ENCODE data around the gene WWC2.

Gene WWC2

DNA sequence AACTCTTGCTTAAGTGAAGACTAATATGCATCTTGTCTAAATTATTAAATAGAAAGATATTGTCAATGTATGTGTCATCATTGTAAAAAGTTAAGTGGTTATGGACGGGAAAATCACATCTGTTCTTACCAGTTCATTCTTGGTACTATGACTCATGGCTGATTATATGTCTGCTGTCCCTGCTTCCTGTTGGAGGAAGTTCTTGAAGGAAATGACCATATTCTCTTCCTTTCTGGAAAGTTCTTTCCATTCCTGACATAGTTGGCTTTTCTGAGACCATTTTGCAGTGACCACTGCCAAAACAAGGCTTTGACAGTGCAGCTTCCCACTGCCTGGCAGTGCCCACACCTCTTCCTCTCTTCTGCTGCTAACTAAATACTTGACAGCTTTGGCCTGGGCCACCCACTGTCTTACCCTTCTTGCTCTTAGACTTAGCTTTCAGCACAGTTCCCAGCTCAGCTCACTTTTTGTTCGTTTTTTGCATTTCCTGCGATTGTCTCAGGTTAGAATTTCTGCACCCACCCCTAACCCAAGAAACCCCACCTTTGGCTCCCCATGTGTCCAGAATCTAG lies 236.4 kb downstream of the WWC2 start:
- no peak for DNase-seq

- DNase-seq, result no peak
Observed at GRCh38 chr4:183337349-183337748, 238.3 kb downstream of the WWC2 start.

- DNase-seq, result no peak
Observed at GRCh38 chr4:183337833-183338232, 238.8 kb downstream of the WWC2 start.

DNA sequence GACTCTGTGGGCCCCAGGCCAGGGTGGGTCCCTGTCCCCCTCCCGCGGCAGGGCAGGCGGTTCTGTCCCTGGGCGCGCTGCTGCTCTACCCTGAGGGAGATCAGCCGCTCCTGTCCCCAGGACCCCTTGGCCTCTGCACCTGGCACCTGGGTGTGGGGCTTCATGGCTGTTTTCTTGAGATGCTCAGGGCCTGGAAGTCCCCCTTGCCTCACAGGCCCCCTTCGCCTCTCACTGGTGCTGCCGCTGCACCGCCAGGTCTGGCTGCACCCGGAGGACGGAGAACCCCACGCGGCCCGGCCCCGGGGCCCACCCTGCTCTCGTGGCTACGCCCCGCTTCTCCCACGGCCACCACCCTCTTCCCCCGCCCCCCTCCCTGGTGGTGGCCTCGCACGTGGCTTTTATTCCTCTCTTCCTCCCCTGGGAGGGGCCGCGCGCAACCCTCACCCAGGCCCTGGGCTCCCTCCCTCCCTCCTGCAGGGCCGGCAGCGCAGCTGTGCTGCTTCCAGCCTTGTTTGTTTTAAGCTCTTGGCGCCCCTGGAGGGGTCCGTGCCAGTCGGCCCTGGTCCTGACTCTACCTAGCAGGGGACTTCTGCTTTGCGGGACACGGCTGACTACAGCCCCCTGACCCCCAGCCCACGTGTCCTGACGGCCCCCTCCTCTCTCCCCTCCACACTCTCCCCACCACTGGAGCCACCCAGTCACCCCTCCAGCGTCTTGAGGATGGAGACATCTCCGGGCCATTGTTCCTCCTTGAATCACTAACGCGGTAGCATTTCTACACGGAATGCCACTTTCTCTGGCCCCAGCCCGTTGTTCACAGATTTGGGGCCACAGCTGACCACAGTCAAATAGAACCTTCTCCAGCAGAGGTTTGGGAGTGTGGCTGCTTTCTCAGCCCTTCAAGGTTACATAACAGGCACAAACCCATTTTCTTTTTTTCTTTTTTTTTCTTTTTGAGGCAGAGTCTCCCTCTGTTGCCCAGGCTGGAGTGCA lies 243.8 kb downstream of the WWC2 start:
- no peak for DNase-seq

DNA sequence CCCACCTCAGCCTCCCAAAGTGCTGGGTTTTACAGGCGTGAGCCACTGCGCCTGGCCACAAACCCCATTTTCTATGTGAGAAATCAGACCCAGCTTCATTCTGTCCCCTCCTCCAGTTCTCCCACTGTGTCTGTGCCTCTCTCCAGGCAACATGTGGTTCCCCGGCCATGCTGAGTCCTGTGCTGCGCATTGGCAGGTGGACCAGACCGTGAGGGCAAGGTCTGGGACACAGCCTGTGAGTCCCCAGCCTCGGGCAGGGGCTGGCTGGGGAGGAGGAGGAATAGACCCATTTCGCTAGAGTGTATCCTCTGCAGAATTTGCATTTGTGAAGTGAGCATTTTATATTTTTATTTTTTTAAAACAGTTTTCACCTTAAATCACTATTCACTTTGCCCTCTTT lies 244.7 kb downstream of the WWC2 start:
- DNase-seq, result no peak

- no peak for DNase-seq
Observed at GRCh38 chr4:183344523-183345255, 245.6 kb downstream of the WWC2 start.

GRCh38 chr4:183345261-183345660 lies 246.2 kb downstream of the WWC2 start:
- DNase-seq, result no peak

DNA sequence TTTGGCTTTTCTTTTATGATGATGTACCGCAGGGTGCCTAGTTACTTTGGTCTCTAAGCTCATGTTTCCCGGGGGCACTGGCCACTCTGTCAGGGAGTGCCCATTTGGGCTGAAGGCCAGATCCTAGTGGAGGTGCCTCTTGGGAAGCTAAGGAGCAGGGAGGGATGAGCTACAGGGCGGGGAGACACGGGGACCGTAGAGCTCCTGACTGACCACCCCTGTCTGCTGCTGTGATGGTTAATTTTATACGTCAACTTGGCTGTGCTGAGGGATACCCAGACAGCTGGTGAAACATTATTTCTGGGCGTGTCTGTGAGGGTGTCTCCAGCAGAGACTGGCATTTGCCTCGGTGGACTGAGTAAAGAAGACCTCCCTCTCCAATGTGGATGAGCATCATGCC lies 248.1 kb downstream of the WWC2 start:
- DNase-seq, result no peak

DNA sequence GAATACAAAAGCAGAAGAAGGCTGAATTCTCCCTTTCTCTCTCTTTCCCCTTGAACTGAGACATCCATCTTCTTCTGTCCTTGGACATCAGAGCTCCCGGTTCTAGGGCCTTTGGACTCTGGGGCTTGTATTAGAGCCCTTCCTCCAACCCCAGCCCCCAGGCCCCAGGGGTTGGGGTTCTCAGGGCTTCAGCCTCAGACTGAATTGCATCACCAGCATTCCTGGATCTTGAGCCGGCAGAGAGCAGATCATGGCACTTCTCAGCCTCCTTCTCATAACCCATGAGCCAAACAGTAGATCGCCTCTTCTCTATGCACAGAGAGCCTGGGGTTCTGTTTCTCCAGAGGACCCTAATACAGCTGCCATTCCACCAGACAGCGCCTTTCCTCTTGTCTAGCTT lies 248.5 kb downstream of the WWC2 start:
- no peak for DNase-seq

DNA sequence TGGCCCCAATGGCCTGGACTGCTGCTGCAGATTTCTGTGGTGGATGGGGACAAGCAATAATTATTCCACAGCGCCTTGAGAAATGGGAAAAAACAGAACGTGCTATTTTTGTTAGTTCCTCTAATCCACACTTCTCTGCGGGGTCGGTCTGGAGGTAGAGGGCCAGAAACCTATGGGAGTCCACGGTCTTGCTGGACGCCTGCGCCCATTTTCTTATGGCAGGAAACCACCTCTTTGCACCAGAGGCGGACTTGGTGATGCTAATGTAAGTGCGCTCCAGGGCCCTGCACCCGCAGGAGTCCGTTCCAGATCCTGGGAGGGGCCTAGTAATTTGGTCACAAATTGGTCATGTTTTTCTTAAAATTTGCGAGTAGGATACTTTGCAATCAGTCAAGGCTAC lies 249.1 kb downstream of the WWC2 start:
- DNase-seq, result no peak

DNA sequence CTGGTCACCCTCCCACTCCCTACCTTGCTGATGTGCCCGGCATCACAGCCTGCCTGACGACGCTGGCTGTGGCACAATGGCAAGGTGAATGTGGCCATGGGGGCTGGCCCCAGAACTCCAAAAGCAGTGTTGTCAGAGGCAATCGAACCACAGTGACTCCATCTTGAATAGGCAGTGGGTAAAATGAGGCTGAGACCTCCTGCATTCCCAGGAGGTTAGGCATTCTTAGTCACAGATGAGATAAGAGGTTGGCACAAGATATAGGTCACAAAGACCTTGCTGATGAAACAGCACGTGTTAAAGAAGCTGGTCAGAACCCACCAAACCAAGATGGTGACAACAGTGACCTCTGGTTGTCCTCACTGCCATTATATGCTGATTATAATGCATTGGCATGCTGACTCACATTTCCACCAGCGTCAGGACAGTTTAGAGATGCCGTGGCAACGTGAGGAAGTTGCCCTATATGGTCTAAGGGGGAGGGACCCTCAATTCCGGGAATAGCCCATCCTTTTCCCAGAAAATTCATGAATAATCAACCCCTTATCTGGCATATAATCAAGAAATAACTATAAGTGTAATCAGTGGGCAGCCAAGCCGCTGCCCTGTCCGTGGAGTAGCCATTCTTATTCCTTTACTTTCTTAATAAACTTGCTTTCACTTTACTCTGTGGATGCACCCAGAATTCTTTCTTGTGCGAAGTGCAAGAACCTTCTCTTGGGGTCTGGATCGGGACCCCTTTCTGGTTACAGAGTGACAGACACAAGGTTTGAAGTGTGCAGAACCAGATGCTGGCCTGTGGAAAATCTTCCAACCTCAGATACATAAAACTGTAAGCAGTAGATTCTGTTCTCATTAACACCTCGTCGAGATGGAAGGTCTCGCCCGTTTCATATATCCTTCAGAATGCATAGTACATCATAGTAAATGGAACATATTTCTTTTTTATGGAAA lies 249.9 kb downstream of the WWC2 start:
- no peak for DNase-seq

- no peak for DNase-seq
Observed at GRCh38 chr4:183349673-183350072, 250.6 kb downstream of the WWC2 start.

- no peak for DNase-seq
Observed at GRCh38 chr4:183350317-183351071, 251.4 kb downstream of the WWC2 start.

- no peak for DNase-seq
Observed at GRCh38 chr4:183352546-183352945, 253.5 kb downstream of the WWC2 start.

- DNase-seq, result no peak
Observed at GRCh38 chr4:183353557-183353956, 254.5 kb downstream of the WWC2 start.

DNA sequence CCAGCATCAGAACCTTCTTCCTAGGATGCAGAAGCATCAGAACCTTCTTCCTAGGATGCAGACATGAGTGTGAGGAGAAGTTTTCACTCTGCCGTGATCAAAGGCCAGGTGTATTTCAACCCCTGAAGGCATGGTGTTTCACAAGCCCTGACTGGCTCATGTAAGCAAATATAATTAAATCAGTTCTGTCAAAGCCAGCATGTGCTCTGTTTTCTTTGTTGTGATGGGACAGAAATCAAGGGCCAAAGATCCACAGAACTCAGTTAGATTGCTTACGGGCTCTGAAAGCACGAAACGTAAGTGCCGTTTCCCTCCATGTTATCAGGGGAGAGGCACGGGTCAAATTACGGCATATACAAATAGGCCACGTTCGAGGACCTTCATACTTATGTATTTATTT lies 255.2 kb downstream of the WWC2 start:
- DNase-seq, result no peak

GRCh38 chr4:183355405-183355804 lies 256.3 kb downstream of the WWC2 start:
- no peak for DNase-seq

- DNase-seq, result no peak
Observed at GRCh38 chr4:183356173-183356830, 257.2 kb downstream of the WWC2 start.

DNA sequence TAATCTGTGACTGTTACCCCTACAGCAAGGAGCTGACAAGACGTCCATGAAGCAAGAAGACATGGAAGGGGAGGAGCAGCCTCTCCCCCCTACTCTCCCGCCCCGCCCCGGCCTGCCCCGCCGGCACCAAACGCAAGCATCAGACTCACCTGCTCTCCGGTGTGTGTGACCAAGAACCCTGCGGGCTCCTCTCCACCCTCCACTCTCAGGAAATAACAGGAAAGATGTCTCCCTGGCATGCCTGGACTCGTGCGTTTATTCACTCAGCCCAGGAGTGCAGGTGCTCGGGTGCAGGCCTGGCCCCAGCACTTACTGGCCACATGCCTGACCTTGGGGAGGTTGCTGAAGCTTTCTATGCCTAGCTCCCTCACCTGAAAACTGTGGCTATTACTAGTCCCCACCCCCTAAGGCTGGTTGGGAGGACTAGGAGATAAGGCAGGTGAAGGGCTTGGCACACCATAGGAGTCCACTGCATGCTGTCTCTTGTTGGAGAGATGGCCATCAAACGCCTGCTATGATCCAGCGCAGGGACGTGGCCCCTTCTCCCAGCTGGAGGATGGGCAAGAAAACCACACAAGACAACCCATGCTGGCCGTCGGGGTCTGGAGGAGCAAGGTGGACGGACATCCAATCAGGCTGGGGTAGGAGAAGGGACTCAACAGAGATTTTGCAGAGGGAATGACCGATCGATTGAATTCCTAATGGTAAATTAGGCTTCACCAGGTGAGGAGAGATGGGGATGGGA lies 258.0 kb downstream of the WWC2 start:
- no peak for DNase-seq

DNA sequence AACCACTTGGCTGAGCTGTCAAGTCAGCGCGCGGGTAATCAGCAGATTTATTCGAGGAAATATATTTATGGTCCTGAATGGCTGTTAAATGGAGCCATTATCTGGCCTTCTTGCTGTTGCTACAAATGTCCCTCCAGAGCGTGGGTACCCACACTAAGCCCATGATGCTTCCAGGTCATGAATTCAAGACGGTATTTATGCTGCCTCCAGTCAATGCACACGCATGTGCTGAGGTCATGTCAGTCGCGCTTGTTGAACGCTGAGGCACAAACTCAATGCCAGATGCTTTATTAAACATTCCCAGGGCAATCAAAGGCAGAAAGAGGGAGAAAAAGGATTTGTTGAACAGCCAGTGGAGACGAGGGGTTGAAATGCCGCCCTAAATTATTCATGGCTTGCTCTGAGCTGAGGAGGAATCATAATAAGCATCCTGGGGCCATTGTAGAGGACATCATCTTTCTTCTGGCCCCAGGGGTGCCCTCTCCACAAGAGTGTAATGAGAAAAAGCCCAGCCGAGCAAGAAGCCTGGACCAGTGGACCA lies 259.2 kb downstream of the WWC2 start:
- DNase-seq, result no peak

All from effector CD4-positive, alpha-beta T cell (primary cell).